Kidney epithelial cell (primary cell): Measurements from ENCODE around the gene ZSWIM6. TPM values are rescaled to one million over a fixed set of nuclear protein-coding genes. Genes with fewer than 3 reads are reported as not detected.

ENCODE experiments used
- DNase-seq: peaks from one replicate; pipeline ENCODE4 v3.0.0-alpha.2; 2010; ENCODE audit warnings: low read depth
- H3K27me3 ChIP-seq: 2 replicates; pipeline ENCODE4 v1.6.0; 2011; ENCODE audit warnings: low read length; ENCODE audit not compliant: control insufficient read depth, insufficient read depth
- H3K36me3 ChIP-seq: 2 replicates; pipeline ENCODE4 v1.5.1; 2011; ENCODE audit warnings: low read length; ENCODE audit not compliant: control insufficient read depth, insufficient read depth
- H3K4me3 ChIP-seq: 2 replicates; pipeline ENCODE4 v1.5.1; 2011; ENCODE audit warnings: low read depth, mild to moderate bottlenecking, control low read depth, low read length
- CTCF ChIP-seq: IDR thresholded peaks from 2 replicates; pipeline ENCODE4 v1.5.1; 2011; ENCODE audit warnings: mild to moderate bottlenecking, moderate library complexity, low read length, control low read depth, inconsistent platforms; ENCODE audit not compliant: insufficient read depth, poor library complexity, severe bottlenecking
- total RNA-seq: library from RNA; depleted of rRNA; stranded (reverse); fragments of >200 nt; gene quantifications from 2 replicates; pipeline ENCODE4 v1.2.3, GENCODE V29; 2015

The ZSWIM6 gene
- total RNA-seq, 1 donor from 2014 or later = 18.5 TPM

GRCh38 chr5:61534481-61535267 is 202.6 kb downstream of the ZSWIM6 start:
- H3K27me3 ChIP-seq = no peaks in the 10 kb centered on the region
- no peak overlapping the region for H3K4me3 ChIP-seq
- no peaks in the 10 kb centered on the region for H3K36me3 ChIP-seq
- DNase-seq = no peak
- no peak for TF ChIP-seq CTCF

DNA sequence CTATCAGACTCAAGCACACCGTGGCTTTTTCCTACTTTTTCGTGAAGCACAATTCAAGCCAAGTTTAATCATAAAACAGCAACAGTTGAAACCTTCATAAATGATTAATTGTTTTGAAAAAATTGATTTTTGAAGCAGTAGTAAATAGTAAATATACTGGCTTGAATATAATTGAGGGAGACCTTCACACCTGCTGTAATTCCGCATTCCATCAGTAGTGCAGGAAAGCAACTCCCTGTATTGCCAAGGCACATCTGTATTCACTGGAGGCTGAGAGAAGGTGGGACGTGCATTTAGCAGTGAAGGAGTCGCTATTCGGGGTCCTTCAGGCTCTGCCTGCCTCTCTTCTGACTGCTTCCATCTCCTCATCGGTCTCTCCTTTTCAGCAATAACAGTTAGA is 203.8 kb downstream of the ZSWIM6 start:
- Histone ChIP-seq H3K36me3 (no peaks in the 10 kb centered on the region), H3K27me3 (no peaks in the 10 kb centered on the region), H3K4me3 (no peak overlapping the region)
- DNase-seq = no peak
- no peak for TF ChIP-seq CTCF

DNA sequence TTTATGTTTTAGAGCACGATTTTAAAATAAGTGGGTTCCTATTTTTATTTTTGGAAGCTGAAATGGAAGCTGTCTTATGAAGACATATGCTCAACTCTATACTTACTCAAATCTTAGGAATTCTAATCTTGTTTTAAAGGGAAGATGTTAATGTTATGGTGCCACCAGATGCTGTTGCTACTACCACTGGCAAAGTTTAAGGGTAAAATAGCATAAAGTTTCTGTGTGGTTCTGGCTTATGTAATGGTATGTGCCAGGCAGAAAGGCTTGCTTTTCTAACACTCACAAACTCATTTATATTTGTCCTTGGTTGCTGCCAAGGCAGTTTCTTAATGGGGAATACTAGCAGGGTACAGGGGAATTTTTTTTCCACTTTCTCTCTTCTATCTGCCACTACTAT is 204.9 kb downstream of the ZSWIM6 start:
- no peak for TF ChIP-seq CTCF
- Histone ChIP-seq H3K4me3 (no peak overlapping the region), H3K27me3 (no peaks in the 10 kb centered on the region), H3K36me3 (peaks cover 4% of the 10 kb centered on the region)
- no peak for DNase-seq

DNA sequence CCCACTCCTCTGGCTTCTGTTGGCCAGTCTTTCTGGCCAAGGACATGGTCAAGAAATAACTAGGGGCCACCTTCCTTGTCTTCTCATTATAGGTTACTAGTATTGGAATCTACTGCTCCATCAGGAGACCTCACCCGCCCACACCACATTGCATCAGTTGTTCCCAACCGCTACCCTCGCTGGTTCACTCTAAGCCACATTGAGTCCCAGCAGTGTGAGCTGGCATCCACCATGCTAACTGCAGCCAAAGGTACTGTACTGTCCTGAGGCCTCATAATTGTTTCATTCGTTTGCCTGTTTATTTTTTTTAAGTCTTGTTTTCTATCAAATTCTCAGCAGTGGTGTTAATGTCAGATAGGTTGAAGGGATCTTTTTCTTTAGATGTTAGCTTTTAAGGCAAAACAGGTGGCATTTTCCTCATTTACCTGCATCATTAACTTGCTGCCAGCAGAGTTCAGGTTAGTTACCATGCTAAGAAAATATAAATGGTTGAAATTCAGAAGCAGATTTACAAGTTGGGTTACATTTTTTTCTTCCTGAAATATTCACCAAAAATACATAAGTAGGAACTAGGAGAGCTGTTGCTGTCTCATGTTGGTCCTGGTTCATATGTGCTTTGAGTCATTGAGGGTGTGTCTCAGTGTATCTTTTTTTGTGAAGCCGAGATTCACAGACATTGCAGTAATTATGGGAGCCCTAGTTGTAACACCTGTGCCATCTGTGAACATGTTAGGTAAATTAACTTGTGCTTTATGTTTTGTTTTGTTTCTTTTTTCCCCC is 206.9 kb downstream of the ZSWIM6 start:
- Histone ChIP-seq H3K27me3 (no peaks in the 10 kb centered on the region), H3K36me3 (peaks cover 10% of the 10 kb centered on the region), H3K4me3 (no peak overlapping the region)
- no peak for TF ChIP-seq CTCF
- DNase-seq = no peak

GRCh38 chr5:61549530-61549929 is 217.5 kb downstream of the ZSWIM6 start:
- Histone ChIP-seq H3K4me3 (no peak overlapping the region), H3K36me3 (no peaks in the 10 kb centered on the region), H3K27me3 (no peaks in the 10 kb centered on the region)
- no peak for TF ChIP-seq CTCF
- no peak for DNase-seq
